Smooth muscle cell of the coronary artery (primary cell): ENCODE data around the gene MPZL1. TPM values are rescaled to one million over a fixed set of nuclear protein-coding genes. Genes with fewer than 3 reads are reported as not detected.

Experiments
- total RNA-seq: library from RNA; depleted of rRNA; stranded (reverse); fragments of >200 nt; gene quantifications from 2 replicates; pipeline ENCODE4 v1.2.3, GENCODE V29; 2014; ENCODE audit warnings: low replicate concordance

The MPZL1 gene
- total RNA-seq, result 78.5 and 90.7 TPM in 2 replicates

DNA sequence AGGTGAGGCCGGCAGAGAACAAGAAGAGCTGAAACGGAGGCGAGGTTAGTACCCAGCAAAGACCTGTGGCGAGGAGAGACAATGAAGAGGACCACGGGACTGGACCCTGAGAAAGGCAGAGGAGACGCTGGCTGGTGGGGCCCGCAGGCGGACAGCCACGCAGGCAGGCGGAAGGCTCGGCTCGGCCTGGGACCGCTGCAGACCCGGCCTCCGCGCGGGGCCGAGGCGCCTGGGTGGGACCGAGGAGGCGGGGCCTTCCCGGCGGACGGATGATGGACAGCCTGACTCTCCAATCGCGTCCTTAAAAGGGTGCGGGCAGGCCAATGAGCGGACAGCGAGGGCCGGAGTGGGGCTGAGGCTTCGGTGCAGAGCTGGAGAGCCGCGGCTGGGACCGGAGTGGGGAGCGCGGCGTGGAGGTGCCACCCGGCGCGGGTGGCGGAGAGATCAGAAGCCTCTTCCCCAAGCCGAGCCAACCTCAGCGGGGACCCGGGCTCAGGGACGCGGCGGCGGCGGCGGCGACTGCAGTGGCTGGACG is at the start of gene MPZL1:
MPZL1 (plus strand) TSS at position 366 of the 535 bp plus-strand sequence. CDS start 170 bp downstream, outside the sequence.

Other genes starting within 250 kb of the MPZL1 start
- 0.12 TPM in 1 of 2 replicates, not detected in the other for gene CD247, start 203.5 kb upstream of the MPZL1 start, total RNA-seq
- gene CREG1, start 168.2 kb upstream of the MPZL1 start, total RNA-seq, result 16.8 and 54.9 TPM in 2 replicates
- gene RCSD1, start 91.8 kb upstream of the MPZL1 start, total RNA-seq, result 0.08 and 0.12 TPM in 2 replicates
- under 0.01 and 0.12 TPM in 2 replicates for gene ADCY10, start 192.2 kb downstream of the MPZL1 start, total RNA-seq
- 47.3 and 70.4 TPM in 2 replicates for gene DCAF6, start 214.7 kb downstream of the MPZL1 start, total RNA-seq
- 19.7 and 36.1 TPM in 2 replicates for gene MPC2, start 215.1 kb downstream of the MPZL1 start, total RNA-seq